Lower leg skin (tissue), 4 donors: ENCODE data around the gene STN1. TPM values are rescaled to one million over a fixed set of nuclear protein-coding genes. Genes with fewer than 3 reads are reported as not detected.

Experiments
- DNase-seq, 2 donors: peaks; one replicate each; pipeline ENCODE4 v3.0.0-alpha.2; 2019; ENCODE audit warnings: low spot score in 2 of 2
- H3K4me3 ChIP-seq: fragments of 200-600 bp; sonication (generic); 2 replicates; pipeline ENCODE4 v1.5.1; 2017; ENCODE audit warnings: mild to moderate bottlenecking, low read depth; ENCODE audit not compliant: poor library complexity, severe bottlenecking
- POLR2A ChIP-seq, 2 donors: fragments of 450-650 bp; IDR thresholded peaks; one replicate each; pipeline ENCODE4 v1.6.1; 2016 to 2017; ENCODE audit warnings: antibody characterized with exemption in 2 of 2, mild to moderate bottlenecking in 1 of 2, moderate library complexity in 1 of 2
- WGBS, 2 donors: methylation state at CpG; one replicate each; pipeline ENCODE4 v1.1.5; 2018; 5-methylcytosine and 5-hydroxymethylcytosine counted together
- intact Hi-C: fragments of 100-400 bp; cut with DNase I; formaldehyde crosslinking; loops from one replicate; pipeline ENCODE4 v1.15.0; 2023; ENCODE audit warnings: low total_unique reads
- total RNA-seq, 4 donors: library from RNA; depleted of rRNA; stranded (reverse); fragments of >200 nt; gene quantifications; one replicate each; pipeline ENCODE4 v1.1.0, GENCODE V29; 2016
- TF ChIP-seq, protein P1 (sequence below), 3 donors: fragments of 450-650 bp; IDR thresholded peaks; one replicate each; pipeline ENCODE4 v1.5.1; 2016; ENCODE audit warnings: antibody characterized with exemption in 3 of 3, mild to moderate bottlenecking in 3 of 3, moderate library complexity in 2 of 3

Gene STN1
- total RNA-seq, 4 donors from 2014 or later = 13.0 to 33.3 (median 18.4) TPM

DNA sequence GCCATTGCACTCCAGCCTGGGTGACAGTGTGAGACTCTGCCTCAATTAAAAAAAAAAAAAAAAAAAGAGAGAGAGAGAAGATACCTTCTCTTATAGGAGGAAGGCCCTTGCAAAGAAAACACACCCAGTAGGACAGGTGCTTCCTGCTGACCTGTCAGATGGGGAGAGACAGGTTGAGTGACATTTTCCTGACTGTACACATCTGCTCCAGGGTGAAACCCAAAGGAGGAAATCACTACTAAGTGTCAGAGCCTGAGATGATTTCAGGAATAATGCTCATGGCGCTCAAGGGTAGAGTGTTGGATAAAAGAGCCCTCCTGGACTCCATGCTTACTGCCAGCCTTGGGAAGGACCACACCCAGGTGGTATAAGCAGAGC, 1.7 kb upstream of the STN1 start:
- intact Hi-C loops = no loop called here
- no peak overlapping the region for H3K4me3 ChIP-seq
- WGBS, 2 donors = 88 to 100% methylated on average over 1 of the region's 1 CpG
- no peak for DNase-seq
- TF ChIP-seq POLR2A (IDR thresholded peaks at IDR 0.05) = no peak
- TF ChIP-seq, protein P1, sequence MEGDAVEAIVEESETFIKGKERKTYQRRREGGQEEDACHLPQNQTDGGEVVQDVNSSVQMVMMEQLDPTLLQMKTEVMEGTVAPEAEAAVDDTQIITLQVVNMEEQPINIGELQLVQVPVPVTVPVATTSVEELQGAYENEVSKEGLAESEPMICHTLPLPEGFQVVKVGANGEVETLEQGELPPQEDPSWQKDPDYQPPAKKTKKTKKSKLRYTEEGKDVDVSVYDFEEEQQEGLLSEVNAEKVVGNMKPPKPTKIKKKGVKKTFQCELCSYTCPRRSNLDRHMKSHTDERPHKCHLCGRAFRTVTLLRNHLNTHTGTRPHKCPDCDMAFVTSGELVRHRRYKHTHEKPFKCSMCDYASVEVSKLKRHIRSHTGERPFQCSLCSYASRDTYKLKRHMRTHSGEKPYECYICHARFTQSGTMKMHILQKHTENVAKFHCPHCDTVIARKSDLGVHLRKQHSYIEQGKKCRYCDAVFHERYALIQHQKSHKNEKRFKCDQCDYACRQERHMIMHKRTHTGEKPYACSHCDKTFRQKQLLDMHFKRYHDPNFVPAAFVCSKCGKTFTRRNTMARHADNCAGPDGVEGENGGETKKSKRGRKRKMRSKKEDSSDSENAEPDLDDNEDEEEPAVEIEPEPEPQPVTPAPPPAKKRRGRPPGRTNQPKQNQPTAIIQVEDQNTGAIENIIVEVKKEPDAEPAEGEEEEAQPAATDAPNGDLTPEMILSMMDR (IDR thresholded peaks at IDR 0.05) = no peak

DNA sequence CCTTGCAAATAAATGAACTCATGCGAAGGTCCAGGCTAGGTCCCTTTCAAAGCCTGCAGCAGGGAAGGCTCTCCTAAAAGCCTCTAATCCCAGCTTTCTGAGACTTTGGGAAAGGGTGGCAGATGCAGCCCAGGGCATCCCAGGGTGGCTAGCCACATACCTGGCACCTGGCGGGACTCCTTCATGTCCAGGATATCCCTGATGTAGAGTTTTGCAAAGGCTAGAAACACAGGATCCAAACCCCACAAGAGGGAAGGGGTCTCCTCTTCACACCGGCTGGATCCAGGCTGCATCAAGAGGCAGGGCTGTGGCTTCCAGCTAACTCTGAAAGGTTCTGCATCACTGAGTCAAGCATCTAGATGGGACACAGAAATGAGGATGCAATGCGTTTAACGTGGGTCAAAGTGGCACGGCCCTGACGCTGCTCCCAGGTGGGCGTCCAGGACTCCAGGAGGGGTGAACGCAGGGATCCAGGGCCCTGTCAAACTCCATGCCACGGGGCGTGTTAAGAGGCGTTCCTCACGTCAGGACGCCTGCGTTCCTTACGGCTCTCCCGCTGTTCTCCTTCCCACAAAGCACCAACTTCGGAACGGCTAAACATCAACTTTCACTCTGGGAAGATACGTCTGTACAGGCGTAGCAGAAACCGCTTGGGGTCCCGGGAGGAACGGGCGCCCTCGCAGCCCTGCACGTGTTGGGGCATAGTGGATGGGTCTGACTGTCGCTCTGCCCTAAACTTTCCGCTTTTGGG, 507 bp downstream of the STN1 start:
- TF ChIP-seq, protein P1 (IDR thresholded peaks at IDR 0.05) = no peak
- TF ChIP-seq POLR2A (IDR thresholded peaks at IDR 0.05) = no peak
- peak; percentile 60 to 93 for DNase-seq
- 2 to 3% methylated on average over 15 to 29 of the region's 29 CpGs for WGBS, 2 donors
- intact Hi-C loops = no loop called here
- H3K4me3 ChIP-seq = peak overlapping the region; percentile 51

DNA sequence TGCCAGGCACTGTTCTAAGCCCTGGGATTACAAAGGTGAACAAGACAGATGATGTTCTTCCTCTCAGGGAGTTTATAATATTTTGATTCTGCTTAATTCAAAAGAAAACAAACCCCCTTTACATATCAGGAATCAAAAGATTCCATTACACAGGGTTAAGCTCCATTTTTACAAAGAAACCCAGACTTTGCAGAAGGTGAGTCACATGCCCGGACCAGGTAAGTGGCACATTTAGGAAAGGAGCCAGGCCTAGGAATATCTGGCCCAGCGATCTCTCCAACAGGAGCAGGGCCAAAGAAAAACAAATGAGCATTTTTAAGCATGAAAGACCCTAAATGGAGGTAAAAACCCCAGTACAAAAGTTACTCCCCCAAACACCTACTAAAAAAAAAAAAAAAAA, 1.1 kb downstream of the STN1 start:
- WGBS, 2 donors = 11 to 27% methylated on average over 2 of the region's 2 CpGs
- no peak overlapping the region for H3K4me3 ChIP-seq
- intact Hi-C loops = no loop called here
- no peak for DNase-seq
- TF ChIP-seq, protein P1 (IDR thresholded peaks at IDR 0.05) = no peak
- no peak for TF ChIP-seq POLR2A (IDR thresholded peaks at IDR 0.05)

DNA sequence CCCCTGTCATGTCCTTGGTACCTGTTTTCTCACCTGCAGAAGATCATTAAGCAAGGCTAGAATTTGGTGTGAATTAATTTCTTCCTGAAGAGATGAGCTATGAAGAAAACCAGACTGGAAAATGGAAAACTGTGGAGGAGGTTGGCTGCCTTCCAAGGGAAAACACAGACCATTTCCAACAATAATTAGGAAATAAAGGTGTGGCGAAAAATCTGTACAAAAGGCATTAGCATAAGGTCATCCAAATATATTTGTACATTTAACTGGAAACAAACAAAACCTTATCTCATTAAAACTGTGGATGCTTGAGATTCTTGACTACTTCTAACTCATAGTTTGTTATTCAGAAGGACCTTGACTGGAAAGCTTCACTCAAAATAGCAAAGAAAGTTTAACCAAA, 1.7 kb downstream of the STN1 start:
- DNase-seq = no peak
- WGBS, 2 donors = 18 to 24% methylated on average over 1 of the region's 1 CpG
- TF ChIP-seq, protein P1 (IDR thresholded peaks at IDR 0.05) = no peak
- no peak for TF ChIP-seq POLR2A (IDR thresholded peaks at IDR 0.05)
- no peak overlapping the region for H3K4me3 ChIP-seq
- intact Hi-C loops = no loop called here

DNA sequence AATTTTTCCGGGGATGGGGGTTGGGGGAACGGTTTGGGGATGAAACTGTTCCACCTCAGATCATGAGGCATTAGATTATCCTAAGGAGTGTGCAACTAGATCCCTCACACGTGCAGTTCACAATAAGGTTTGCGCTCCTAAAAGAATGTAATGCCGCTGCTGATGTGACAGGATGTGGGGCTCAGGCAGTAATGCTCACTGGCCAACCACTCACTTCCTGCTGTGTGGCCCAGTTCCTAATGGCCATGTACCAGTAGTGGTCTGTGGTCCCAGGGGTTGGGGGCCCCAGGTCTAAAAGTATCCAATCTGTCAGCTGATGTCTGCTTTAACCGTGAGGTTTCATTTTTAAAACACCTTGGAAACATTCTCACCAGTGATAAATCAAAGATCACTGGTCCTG, 2.2 kb downstream of the STN1 start:
- intact Hi-C loops = no loop called here
- no peak for DNase-seq
- H3K4me3 ChIP-seq = no peak overlapping the region
- TF ChIP-seq POLR2A (IDR thresholded peaks at IDR 0.05) = no peak
- TF ChIP-seq, protein P1 (IDR thresholded peaks at IDR 0.05) = no peak
- WGBS, 2 donors = 56 to 64% methylated on average over 6 of the region's 6 CpGs

DNA sequence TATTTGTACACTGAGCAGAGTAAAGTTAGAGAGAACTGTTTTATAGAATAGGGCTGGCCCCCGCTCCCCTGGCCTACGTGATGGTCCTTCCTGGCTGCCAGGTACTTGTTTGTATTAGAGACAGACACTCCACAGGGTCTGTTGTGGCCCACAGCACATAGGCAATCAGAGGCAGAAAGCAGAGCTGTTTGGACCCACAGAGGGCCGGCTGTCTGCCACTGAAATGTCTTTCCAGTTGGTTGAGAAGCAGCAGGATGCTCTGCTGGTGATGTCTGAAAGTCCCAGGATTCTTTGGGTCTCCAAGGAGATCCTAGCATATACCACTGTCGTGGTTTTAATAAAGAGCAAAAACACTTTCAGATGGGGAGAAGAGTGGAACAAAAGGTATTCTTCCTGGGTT, 5.2 kb downstream of the STN1 start:
- no peak for DNase-seq
- WGBS, 2 donors = 93 to 98% methylated on average over 4 of the region's 4 CpGs
- intact Hi-C loops = no loop called here
- TF ChIP-seq, protein P1 (IDR thresholded peaks at IDR 0.05) = no peak
- no peak for TF ChIP-seq POLR2A (IDR thresholded peaks at IDR 0.05)
- no peak overlapping the region for H3K4me3 ChIP-seq
